Gastrocnemius medialis (tissue), 4 donors: Measurements from ENCODE around the gene ACOT6. TPM values are rescaled to one million over a fixed set of nuclear protein-coding genes. Genes with fewer than 3 reads are reported as not detected.

Experiments
- total RNA-seq, 4 donors: library from RNA; depleted of rRNA; stranded (reverse); fragments of >200 nt; gene quantifications; one replicate each; pipeline versions ENCODE4 v1.1.0 to v1.2.3, GENCODE V29; 2016

ACOT6 gene
- total RNA-seq, 4 donors from 2014 or later: not detected

Other genes starting within 250 kb of the ACOT6 start
- 10 to 100 TPM; 14.3 to 29.8 (median 23.6) TPM for gene NUMB, start 154.0 kb upstream of the ACOT6 start, total RNA-seq
- gene RIOX1, start 121.6 kb upstream of the ACOT6 start, total RNA-seq: 1 to 10 TPM; 7.0 to 8.2 (median 7.6) TPM
- gene ACOT1, start 75.4 kb upstream of the ACOT6 start, total RNA-seq: 10 to 100 TPM in 2 of 4 donors, 1 to 10 TPM in 2; 4.3 to 21.9 (median 11.2) TPM
- under 1 TPM in 2 of 4 donors, not detected in 2; 0.15 to 0.46 TPM for gene HEATR4, start 53.6 kb upstream of the ACOT6 start, total RNA-seq
- gene ACOT2, start 43.3 kb upstream of the ACOT6 start, total RNA-seq: 100 to 1,000 TPM in 3 of 4 donors, 10 to 100 TPM in 1; 52.7 to 114 (median 104) TPM
- gene ACOT4, start 20.6 kb upstream of the ACOT6 start, total RNA-seq: 1 to 10 TPM in 1 of 4 donors, under 1 TPM in 3; 0.40 to 1.2 (median 0.75) TPM
- 1 to 10 TPM; 6.4 to 8.2 (median 7.7) TPM for gene DNAL1, start 32.5 kb downstream of the ACOT6 start, total RNA-seq
- 10 to 100 TPM in 1 of 4 donors, 1 to 10 TPM in 3; 7.6 to 18.5 (median 8.8) TPM for gene PNMA1, start 101.9 kb downstream of the ACOT6 start, total RNA-seq
- gene PTGR2, start 239.3 kb downstream of the ACOT6 start, total RNA-seq: 10 to 100 TPM in 2 of 4 donors, 1 to 10 TPM in 2; 5.6 to 15.7 (median 9.9) TPM